CD4-positive, alpha-beta T cell (primary cell): Measurements from ENCODE around the gene SVIL. TPM values are rescaled to one million over a fixed set of nuclear protein-coding genes. Genes with fewer than 3 reads are reported as not detected.

Source experiments
- ATAC-seq: fragments of 200-7000 bp; cut with Tn5 transposase; one replicate; pipeline ENCODE4 v1.10.0; 2022; ENCODE audit warnings: mild to moderate bottlenecking; ENCODE audit not compliant: poor library complexity
- CTCF ChIA-PET: fragments of 350-600 bp; sonication (Branson Sonifier 250); formaldehyde crosslinking; loops from one replicate; lab custom pipeline; 2021; ENCODE audit warnings: antibody characterized with exemption, inconsistent platforms; lab: Charles Lee
- POLR2A ChIA-PET: fragments of 350-600 bp; sonication (Branson Sonifier 250); formaldehyde crosslinking; loops from one replicate; lab custom pipeline; 2021; ENCODE audit warnings: antibody characterized with exemption, inconsistent platforms; lab: Charles Lee
- DNase-seq, 14 experiments: peaks; one replicate each; pipeline ENCODE4 v3.0.0-alpha.2; 2013 to 2020; ENCODE audit warnings: mixed read lengths in 2 of 14
- H3K27ac ChIP-seq, 2 donors: one replicate each; pipeline versions ENCODE4 v1.5.1 to v1.7.0; 2013; ENCODE audit warnings: low read length in 2 of 2, low read depth in 1 of 2, mild to moderate bottlenecking in 1 of 2
- H3K27me3 ChIP-seq, 2 experiments: 1 replicate in 1 of 2; 2 replicates in 1 of 2; pipeline versions ENCODE4 v1.6.1 to v1.7.0; 2013; ENCODE audit warnings: low read length in 2 of 2, control low read depth in 1 of 2, mild to moderate bottlenecking in 1 of 2, moderate library complexity in 1 of 2; ENCODE audit not compliant: insufficient read depth in 2 of 2, control insufficient read depth in 1 of 2
- H3K36me3 ChIP-seq: one replicate; pipeline ENCODE4 v1.6.1; 2013; ENCODE audit warnings: low read length, control low read depth; ENCODE audit not compliant: insufficient read depth
- H3K4me1 ChIP-seq: one replicate; pipeline ENCODE4 v1.6.1; 2013; ENCODE audit warnings: low read length, control low read depth; ENCODE audit not compliant: insufficient read depth
- H3K4me3 ChIP-seq: one replicate; pipeline ENCODE4 v1.5.1; 2013; ENCODE audit warnings: mild to moderate bottlenecking, low read length, moderate library complexity
- H3K9me3 ChIP-seq, 2 experiments: 1 replicate in 1 of 2; 2 replicates in 1 of 2; pipeline versions ENCODE4 v1.6.1 to v1.7.0; 2013; ENCODE audit warnings: low read length in 2 of 2, mild to moderate bottlenecking in 2 of 2, control low read depth in 1 of 2, moderate library complexity in 1 of 2; ENCODE audit not compliant: control insufficient read depth in 1 of 2, insufficient read depth in 1 of 2
- H3K27ac Mint-ChIP-seq: one replicate; pipeline ENCODE4 v1.8.0; 2020; ENCODE audit warnings: mixed read lengths
- H3K27me3 Mint-ChIP-seq: one replicate; pipeline ENCODE4 v1.8.0; 2021; ENCODE audit warnings: mixed read lengths
- H3K36me3 Mint-ChIP-seq: one replicate; pipeline ENCODE4 v1.8.0; 2021; ENCODE audit warnings: low read depth, mixed read lengths
- H3K4me1 Mint-ChIP-seq: one replicate; pipeline ENCODE4 v1.8.0; 2021; ENCODE audit warnings: low read depth, mixed read lengths
- H3K4me3 Mint-ChIP-seq: one replicate; pipeline ENCODE4 v1.8.0; 2020; ENCODE audit warnings: mild to moderate bottlenecking, mixed read lengths
- H3K9me3 Mint-ChIP-seq: one replicate; pipeline ENCODE4 v1.8.0; 2020; ENCODE audit warnings: mixed read lengths
- intact Hi-C, 2 experiments: fragments of 100-400 bp; cut with DNase I in 1 of 2; cut with micrococcal nuclease in 1 of 2; formaldehyde crosslinking; loops; one replicate each; pipeline versions ENCODE4 v1.15.1 to v1.9.0; 2023 to 2025; cut with DNase I, micrococcal nuclease
- total RNA-seq, 174 experiments: library from RNA in 2 of 174; stranded (reverse) in 2 of 174; gene quantifications; one replicate each; pipeline ENCODE4 v1.2.3 and lab custom pipeline; 2021 to 2026
- TF ChIP-seq, protein P1 (sequence below): fragments of 200-600 bp; IDR thresholded peaks from one replicate; pipeline ENCODE4 v1.8.0; 2022; ENCODE audit warnings: antibody characterized with exemption, mild to moderate bottlenecking

The SVIL gene
- total RNA-seq, 2 experiments from 2014 or later, result 38.5 to 40.3 TPM

DNA sequence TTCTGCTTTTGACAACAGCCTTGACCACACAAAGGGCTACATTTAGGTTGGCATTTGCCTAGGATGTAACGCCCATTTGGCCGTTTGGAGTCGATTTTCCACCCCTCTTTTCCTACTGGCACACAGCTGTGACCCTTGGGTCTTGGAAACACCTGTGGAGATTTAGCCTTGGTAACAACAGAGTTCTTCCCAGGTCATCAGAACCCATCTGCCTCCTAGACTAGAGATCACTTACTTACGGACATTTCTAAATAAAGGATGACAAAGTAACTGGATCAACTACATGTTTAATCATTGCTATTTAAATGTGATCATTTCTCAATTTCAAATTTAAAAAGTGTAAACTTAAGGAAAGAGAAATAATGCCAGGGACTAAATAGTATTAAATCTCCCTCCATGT is 42.0 kb upstream of the SVIL start:
- peaks cover 53% of the 10 kb centered on the region for H3K4me1 ChIP-seq
- no peak overlapping the region for H3K4me3 ChIP-seq
- H3K36me3 Mint-ChIP-seq, result peaks cover 44% of the 10 kb centered on the region
- H3K27me3 Mint-ChIP-seq, result no peaks in the 10 kb centered on the region
- ATAC-seq (no peak), DNase-seq (no peak)
- CTCF ChIA-PET, result interaction anchor here (1.7 kb wide), 1 partner anchor 59 kb away, joined by 5 read pairs; no protein-coding TSS in a partner anchor
- no peak overlapping the region for H3K4me3 Mint-ChIP-seq
- H3K27ac Mint-ChIP-seq, result peak overlapping the region; percentile 93
- POLR2A ChIA-PET, result no interaction called here
- H3K4me1 Mint-ChIP-seq, result peaks cover 81% of the 10 kb centered on the region
- peaks cover 0 to 3% of the 10 kb centered on the region in 2 experiments for H3K9me3 ChIP-seq
- intact Hi-C loops, result no loop called here
- H3K9me3 Mint-ChIP-seq, result peaks cover 9% of the 10 kb centered on the region
- TF ChIP-seq, protein P1, sequence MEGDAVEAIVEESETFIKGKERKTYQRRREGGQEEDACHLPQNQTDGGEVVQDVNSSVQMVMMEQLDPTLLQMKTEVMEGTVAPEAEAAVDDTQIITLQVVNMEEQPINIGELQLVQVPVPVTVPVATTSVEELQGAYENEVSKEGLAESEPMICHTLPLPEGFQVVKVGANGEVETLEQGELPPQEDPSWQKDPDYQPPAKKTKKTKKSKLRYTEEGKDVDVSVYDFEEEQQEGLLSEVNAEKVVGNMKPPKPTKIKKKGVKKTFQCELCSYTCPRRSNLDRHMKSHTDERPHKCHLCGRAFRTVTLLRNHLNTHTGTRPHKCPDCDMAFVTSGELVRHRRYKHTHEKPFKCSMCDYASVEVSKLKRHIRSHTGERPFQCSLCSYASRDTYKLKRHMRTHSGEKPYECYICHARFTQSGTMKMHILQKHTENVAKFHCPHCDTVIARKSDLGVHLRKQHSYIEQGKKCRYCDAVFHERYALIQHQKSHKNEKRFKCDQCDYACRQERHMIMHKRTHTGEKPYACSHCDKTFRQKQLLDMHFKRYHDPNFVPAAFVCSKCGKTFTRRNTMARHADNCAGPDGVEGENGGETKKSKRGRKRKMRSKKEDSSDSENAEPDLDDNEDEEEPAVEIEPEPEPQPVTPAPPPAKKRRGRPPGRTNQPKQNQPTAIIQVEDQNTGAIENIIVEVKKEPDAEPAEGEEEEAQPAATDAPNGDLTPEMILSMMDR, result no peak
- no peaks in the 10 kb centered on the region for H3K27me3 ChIP-seq
- no peaks in the 10 kb centered on the region for H3K36me3 ChIP-seq
- H3K27ac ChIP-seq, result no peak overlapping the region

DNA sequence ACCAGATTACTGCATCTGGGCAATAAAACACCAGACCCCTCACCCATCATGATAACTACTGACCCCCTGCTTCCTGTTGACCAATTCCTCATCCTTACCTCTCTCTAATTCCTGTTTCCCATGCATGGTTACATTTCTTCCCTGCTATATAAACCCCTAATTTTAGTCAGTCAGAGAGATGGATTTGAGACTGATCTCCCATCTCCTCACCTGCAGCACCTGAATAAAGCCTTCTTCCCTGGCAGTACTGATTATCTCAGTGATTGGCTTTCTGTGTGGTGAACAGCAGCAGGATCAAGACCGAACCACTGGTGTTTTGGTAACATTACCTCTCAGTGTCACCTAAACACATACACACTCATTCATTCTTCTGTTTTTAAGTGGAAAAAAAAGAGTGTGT is 41.2 kb upstream of the SVIL start:
- intact Hi-C loops, result no loop called here
- no peak for DNase-seq
- peaks cover 46% of the 10 kb centered on the region for H3K4me1 ChIP-seq
- no peak overlapping the region for H3K4me3 ChIP-seq
- ChIA-PET POLR2A (no interaction called here), CTCF (no interaction called here)
- Mint-ChIP-seq H3K9me3 (peaks cover 9% of the 10 kb centered on the region), H3K27me3 (no peaks in the 10 kb centered on the region), H3K4me1 (peaks cover 81% of the 10 kb centered on the region), H3K27ac (peak overlapping the region; percentile 48), H3K36me3 (peaks cover 52% of the 10 kb centered on the region), H3K4me3 (no peak overlapping the region)
- H3K9me3 ChIP-seq, result peaks cover 0 to 3% of the 10 kb centered on the region in 2 experiments
- no peak overlapping the region for H3K27ac ChIP-seq
- ATAC-seq, result no peak
- H3K36me3 ChIP-seq, result no peaks in the 10 kb centered on the region
- no peaks in the 10 kb centered on the region for H3K27me3 ChIP-seq
- TF ChIP-seq, protein P1, result no peak

DNA sequence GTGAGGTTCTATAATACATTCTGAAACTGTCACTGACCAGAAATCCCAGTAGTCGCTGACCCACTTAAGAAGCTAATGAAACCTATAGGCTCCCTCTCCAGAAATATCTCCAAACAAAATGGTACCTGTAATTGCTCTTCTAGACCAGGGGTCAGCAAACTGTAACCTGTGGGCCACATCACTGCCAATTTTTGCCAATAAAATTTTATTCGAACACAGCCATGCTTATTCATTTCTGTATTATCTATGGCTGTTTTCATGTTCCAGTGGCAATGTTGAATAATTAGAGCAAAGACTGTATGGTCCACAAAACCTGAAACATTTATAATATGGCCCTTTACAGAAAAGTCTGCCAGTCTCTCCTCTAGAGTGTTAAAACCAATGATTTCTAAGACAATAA is 37.2 kb upstream of the SVIL start:
- ATAC-seq (no peak), DNase-seq (no peak)
- Mint-ChIP-seq H3K9me3 (peaks cover 9% of the 10 kb centered on the region), H3K36me3 (peaks cover 67% of the 10 kb centered on the region), H3K4me1 (peaks cover 59% of the 10 kb centered on the region), H3K27me3 (no peaks in the 10 kb centered on the region), H3K27ac (no peak overlapping the region), H3K4me3 (no peak overlapping the region)
- peaks cover 6% of the 10 kb centered on the region for H3K4me1 ChIP-seq
- H3K27me3 ChIP-seq, result no peaks in the 10 kb centered on the region
- POLR2A ChIA-PET, result no interaction called here
- H3K36me3 ChIP-seq, result no peaks in the 10 kb centered on the region
- H3K9me3 ChIP-seq, result peaks cover 0 to 3% of the 10 kb centered on the region in 2 experiments
- CTCF ChIA-PET, result no interaction called here
- no peak overlapping the region for H3K4me3 ChIP-seq
- intact Hi-C loops, result no loop called here
- no peak overlapping the region for H3K27ac ChIP-seq
- TF ChIP-seq, protein P1, result no peak
